Measurements from ENCODE around the gene CAMK4.

DNA sequence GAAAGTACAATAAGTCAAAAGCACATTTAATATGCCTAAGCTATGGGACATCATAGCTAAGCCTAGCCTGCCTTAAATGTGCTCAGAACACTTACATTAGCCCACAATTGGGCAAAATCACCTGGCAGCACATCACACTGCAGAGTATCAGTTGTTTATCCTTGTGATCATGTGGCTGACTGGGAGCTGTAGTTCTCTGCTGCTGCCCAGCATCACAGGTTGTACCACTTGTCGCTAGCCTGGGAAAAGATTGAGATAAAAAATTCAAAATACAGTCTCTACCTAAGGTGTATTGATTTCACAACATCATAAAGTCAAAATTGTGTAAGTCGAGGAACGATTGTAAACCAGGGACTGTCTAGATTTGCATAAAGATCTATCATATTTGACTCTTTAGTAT lies 58.6 kb downstream of the CAMK4 start:
- TF ChIP-seq POLR2A (IDR thresholded peaks at IDR 0.05): no peak
- TF ChIP-seq, protein P1, sequence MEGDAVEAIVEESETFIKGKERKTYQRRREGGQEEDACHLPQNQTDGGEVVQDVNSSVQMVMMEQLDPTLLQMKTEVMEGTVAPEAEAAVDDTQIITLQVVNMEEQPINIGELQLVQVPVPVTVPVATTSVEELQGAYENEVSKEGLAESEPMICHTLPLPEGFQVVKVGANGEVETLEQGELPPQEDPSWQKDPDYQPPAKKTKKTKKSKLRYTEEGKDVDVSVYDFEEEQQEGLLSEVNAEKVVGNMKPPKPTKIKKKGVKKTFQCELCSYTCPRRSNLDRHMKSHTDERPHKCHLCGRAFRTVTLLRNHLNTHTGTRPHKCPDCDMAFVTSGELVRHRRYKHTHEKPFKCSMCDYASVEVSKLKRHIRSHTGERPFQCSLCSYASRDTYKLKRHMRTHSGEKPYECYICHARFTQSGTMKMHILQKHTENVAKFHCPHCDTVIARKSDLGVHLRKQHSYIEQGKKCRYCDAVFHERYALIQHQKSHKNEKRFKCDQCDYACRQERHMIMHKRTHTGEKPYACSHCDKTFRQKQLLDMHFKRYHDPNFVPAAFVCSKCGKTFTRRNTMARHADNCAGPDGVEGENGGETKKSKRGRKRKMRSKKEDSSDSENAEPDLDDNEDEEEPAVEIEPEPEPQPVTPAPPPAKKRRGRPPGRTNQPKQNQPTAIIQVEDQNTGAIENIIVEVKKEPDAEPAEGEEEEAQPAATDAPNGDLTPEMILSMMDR (IDR thresholded peaks at IDR 0.05): no peak
